Body of pancreas (tissue), 4 donors: ENCODE measurements around the gene MRPL3.

Experiments
- CTCF ChIP-seq, 7 experiments: fragments of 450-650 bp in 4 of 7; fragments of 200-600 bp in 3 of 7; sonication (generic) in 3 of 7; IDR thresholded peaks; one replicate each; pipeline ENCODE4 v1.5.1; 2016 to 2019; ENCODE audit warnings: antibody characterized with exemption in 7 of 7
- POLR2A ChIP-seq, 3 donors: fragments of 450-650 bp; IDR thresholded peaks; one replicate each; pipeline ENCODE4 v1.6.1; 2016; ENCODE audit warnings: antibody characterized with exemption in 3 of 3, mild to moderate bottlenecking in 2 of 3

DNA sequence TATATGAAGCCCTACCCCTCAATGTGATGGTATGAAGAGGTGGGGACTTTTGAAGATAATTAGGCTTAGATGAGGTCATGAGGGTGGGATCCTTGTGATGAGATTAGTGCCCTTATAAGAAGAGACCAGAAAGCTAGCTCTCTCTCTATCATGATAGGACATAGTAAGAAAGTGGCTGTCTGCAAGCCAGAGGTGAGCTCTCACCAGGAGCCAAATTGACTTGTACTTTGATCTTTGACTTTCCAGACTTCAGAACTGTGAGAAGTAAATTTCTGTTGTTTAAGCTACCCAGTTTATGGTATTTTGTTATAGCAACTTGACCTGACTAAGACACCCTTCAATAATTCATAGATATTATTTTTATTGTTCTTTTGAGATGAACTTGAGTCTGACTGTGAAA is 29.9 kb upstream of the MRPL3 start:
- TF ChIP-seq CTCF (IDR thresholded peaks at IDR 0.05) (no peak), POLR2A (IDR thresholded peaks at IDR 0.05) (no peak)
